K562 (cell line): ENCODE measurements around the gene VPS13C. TPM values are rescaled to one million over a fixed set of nuclear protein-coding genes. Genes with fewer than 3 reads are reported as not detected.

Experiments
- BCOR ChIP-seq: fragments of 450-650 bp; IDR thresholded peaks from 2 replicates; pipeline ENCODE4 v1.6.1; 2016
- EZH2 ChIP-seq: IDR thresholded peaks from 2 replicates; pipeline ENCODE4 v1.6.1; 2012; ENCODE audit warnings: low read depth, mild to moderate bottlenecking, inconsistent platforms, low read length, borderline replicate concordance
- HSF4 ChIP-seq: fragments of 250-450 bp; sonication (Bioruptor Pico); IDR thresholded peaks from 2 replicates; pipeline ENCODE4 v2.1.2; 2022; ENCODE audit warnings: mild to moderate bottlenecking, moderate library complexity, borderline replicate concordance
- THAP12 ChIP-seq: fragments of 250-450 bp; sonication (Bioruptor Pico); IDR thresholded peaks from 2 replicates; pipeline ENCODE4 v1.9.0; 2021; ENCODE audit warnings: mild to moderate bottlenecking, inconsistent platforms
- ZNF316 ChIP-seq: fragments of 450-650 bp; IDR thresholded peaks from 2 replicates; pipeline ENCODE4 v1.6.1; 2016
- ZNF639 ChIP-seq, 2 experiments: fragments of 200-800 bp in 1 of 2; sonication (Bioruptor generic) in 1 of 2; sonication (generic) in 1 of 2; formaldehyde crosslinking in 1 of 2; IDR thresholded peaks in 1 of 2; conservative IDR thresholded peaks in 1 of 2; 2 replicates each; pipeline versions ENCODE4 v1.5.0 to v1.6.1; 2016 to 2020; ENCODE audit warnings: missing compliant biosample characterization in 1 of 2, missing genetic modification characterization in 1 of 2, missing genetic modification reagents in 1 of 2
- polyA plus RNA-seq, 8 experiments: library from polyadenylated mRNA; depleted of rRNA in 4 of 8; stranded (reverse) in 5 of 8; unstranded in 3 of 8; fragments of >200 nt; fragmentation: Nextera tagmentation in 2 of 8; fragmentation: Illumina TruSeq in 1 of 8; extraction: Ambion mirVana in 2 of 8; extraction: Trizol in 1 of 8; gene quantifications; 2 replicates each; pipeline versions ENCODE4 v1.2.1 to v1.2.3, GENCODE V29; 2011 to 2014; ENCODE audit warnings: inconsistent platforms in 1 of 8, missing spikeins in 1 of 8
- total RNA-seq, 7 experiments: library from RNA; depleted of rRNA in 6 of 7; stranded (reverse); fragments of >200 nt in 6 of 7; fragmentation: Illumina TruSeq in 2 of 7; extraction: Trizol in 2 of 7; gene quantifications; 2 replicates each; pipeline versions ENCODE4 v1.2.1 to v1.2.3, GENCODE V29; 2011 to 2021; ENCODE audit warnings: low replicate concordance in 1 of 7

Gene VPS13C
- total and polyA plus RNA-seq, 9 of the 15 experiments (the other 6 are each of a cell fraction or from before 2014, with no cell fraction given), result 5.2 to 32.3 (median 15.7) TPM

GRCh38 chr15:62068071-62068809, 8.0 kb upstream of the VPS13C start (continued):
- no peak for TF ChIP-seq THAP12
- TF ChIP-seq EZH2, result no peak
- TF ChIP-seq ZNF639 (CRISPR knock-in tag; conservative IDR thresholded peaks at IDR 0.05 in 1 of 2, IDR thresholded peaks at IDR 0.05 in 1 of 2), result no peak
- TF ChIP-seq ZNF316, result no peak
- TF ChIP-seq HSF4 (CRISPR knock-in tag), result no peak
- no peak for TF ChIP-seq BCOR
